GM23338 (cell line): Measurements from ENCODE around the gene ZBTB20. TPM values are rescaled to one million over a fixed set of nuclear protein-coding genes. Genes with fewer than 3 reads are reported as not detected.
A peak's percentile ranks its signal among the peaks of the same experiment; 100 is the strongest.

Experiments
- ATAC-seq: fragments of 200-7000 bp; cut with Tn5 transposase; 3 replicates; pipeline ENCODE4 v1.9.1; 2020
- DNase-seq: peaks from one replicate; pipeline ENCODE4 v3.0.0-alpha.2; 2015; ENCODE audit warnings: low spot score
- H2AFZ ChIP-seq: fragments of 200-600 bp; sonication (generic); 2 replicates; pipeline ENCODE4 v1.8.0; 2016; ENCODE audit warnings: antibody characterized with exemption, mild to moderate bottlenecking, moderate library complexity
- H3F3A ChIP-seq: fragments of 200-600 bp; sonication (generic); replicated peaks from 2 replicates; pipeline ENCODE4 v1.8.0; 2017; ENCODE audit warnings: antibody characterized with exemption, mixed run types, low read depth
- H3K27ac ChIP-seq: fragments of 200-600 bp; sonication (generic); 2 replicates; pipeline ENCODE4 v1.6.1; 2016; ENCODE audit warnings: low read depth
- H3K27me3 ChIP-seq: fragments of 200-600 bp; sonication (generic); 2 replicates; pipeline ENCODE4 v1.8.0; 2016; ENCODE audit warnings: mild to moderate bottlenecking, mixed run types, moderate library complexity; ENCODE audit not compliant: insufficient read depth
- H3K36me3 ChIP-seq: fragments of 200-600 bp; sonication (generic); 2 replicates; pipeline ENCODE4 v1.8.0; 2016; ENCODE audit warnings: mild to moderate bottlenecking; ENCODE audit not compliant: insufficient read depth
- H3K4me1 ChIP-seq: fragments of 200-600 bp; sonication (generic); 2 replicates; pipeline ENCODE4 v1.8.0; 2016; ENCODE audit warnings: mild to moderate bottlenecking, moderate library complexity; ENCODE audit not compliant: insufficient read depth
- H3K4me2 ChIP-seq: fragments of 200-600 bp; sonication (generic); 2 replicates; pipeline ENCODE4 v1.7.1; 2017; ENCODE audit warnings: mixed run types
- H3K4me3 ChIP-seq: fragments of 200-600 bp; sonication (generic); 2 replicates; pipeline ENCODE4 v1.6.1; 2016; ENCODE audit warnings: mixed run types
- H3K79me2 ChIP-seq: fragments of 200-600 bp; sonication (generic); replicated peaks from 2 replicates; pipeline ENCODE4 v1.8.0; 2017; ENCODE audit warnings: mild to moderate bottlenecking; ENCODE audit not compliant: insufficient read depth
- H3K9me2 ChIP-seq: fragments of 200-600 bp; sonication (generic); 2 replicates; pipeline ENCODE4 v1.8.0; 2017; ENCODE audit not compliant: insufficient read depth
- H4K20me1 ChIP-seq: fragments of 200-600 bp; sonication (generic); replicated peaks from 2 replicates; pipeline ENCODE4 v1.8.0; 2017; ENCODE audit warnings: mild to moderate bottlenecking; ENCODE audit not compliant: insufficient read depth
- H3K27ac Mint-ChIP-seq: 2 replicates; pipeline ENCODE4 v1.8.0; 2020; ENCODE audit warnings: inconsistent platforms, mild to moderate bottlenecking, moderate library complexity, mixed read lengths
- H3K27me3 Mint-ChIP-seq: 3 replicates; pipeline ENCODE4 v1.8.0; 2022; ENCODE audit warnings: low read depth, mild to moderate bottlenecking, moderate library complexity, mixed read lengths, inconsistent platforms; ENCODE audit not compliant: insufficient read depth, poor library complexity
- H3K36me3 Mint-ChIP-seq: 3 replicates; pipeline ENCODE4 v1.8.0; 2021; ENCODE audit warnings: low read depth, mild to moderate bottlenecking, inconsistent platforms, moderate library complexity, mixed read lengths
- H3K4me1 Mint-ChIP-seq: 3 replicates; pipeline ENCODE4 v1.8.0; 2020; ENCODE audit warnings: mild to moderate bottlenecking, inconsistent platforms, mixed read lengths
- H3K4me3 Mint-ChIP-seq: 3 replicates; pipeline ENCODE4 v1.8.0; 2021; ENCODE audit warnings: moderate library complexity, mild to moderate bottlenecking, inconsistent platforms, mixed read lengths
- H3K9me3 Mint-ChIP-seq: 3 replicates; pipeline ENCODE4 v1.8.0; 2020; ENCODE audit warnings: moderate library complexity, mild to moderate bottlenecking, inconsistent platforms, mixed read lengths
- CREB1 ChIP-seq: fragments of 250-450 bp; sonication (Bioruptor Pico); IDR thresholded peaks from 2 replicates; pipeline ENCODE4 v1.5.0; 2020; ENCODE audit warnings: low read depth, mild to moderate bottlenecking, moderate library complexity
- EZH2phosphoT487 ChIP-seq: fragments of 200-600 bp; sonication (generic); IDR thresholded peaks from one replicate; pipeline ENCODE4 v1.8.1; 2018; ENCODE audit warnings: antibody characterized with exemption; ENCODE audit not compliant: unreplicated experiment
- NANOG ChIP-seq: IDR thresholded peaks from 2 replicates; pipeline ENCODE4 v1.6.1; 2016; ENCODE audit warnings: antibody characterized with exemption, borderline replicate concordance
- POLR2AphosphoS5 ChIP-seq: IDR thresholded peaks from 2 replicates; pipeline ENCODE4 v1.6.1; 2016; ENCODE audit warnings: antibody characterized with exemption, low read depth
- STAT1 ChIP-seq: IDR thresholded peaks from one replicate; pipeline ENCODE4 v1.6.1; 2016; ENCODE audit warnings: antibody characterized with exemption; ENCODE audit not compliant: unreplicated experiment
- ZNF114 ChIP-seq: fragments of 250-450 bp; sonication (Bioruptor Pico); IDR thresholded peaks from 2 replicates; pipeline ENCODE4 v1.5.0; 2020; ENCODE audit warnings: mild to moderate bottlenecking, moderate library complexity
- ZNF331 ChIP-seq: fragments of 250-450 bp; sonication (Bioruptor Pico); IDR thresholded peaks from 2 replicates; pipeline ENCODE4 v1.5.0; 2020; ENCODE audit warnings: low read depth, mild to moderate bottlenecking, moderate library complexity
- polyA plus RNA-seq: library from polyadenylated mRNA; unstranded; fragments of >200 nt; fragmentation: Nextera tagmentation; extraction: Ambion mirVana; gene quantifications from 2 replicates; pipeline ENCODE4 v1.2.1, GENCODE V29; 2016
- total RNA-seq: library from RNA; depleted of rRNA; stranded (reverse); fragments of >200 nt; shearing (Covaris generic); gene quantifications from 2 replicates; pipeline ENCODE4 v1.2.3, GENCODE V29; 2014
- TF ChIP-seq, protein P1 (sequence below): IDR thresholded peaks from one replicate; pipeline ENCODE4 v1.6.1; 2018; ENCODE audit warnings: antibody characterized with exemption; ENCODE audit not compliant: unreplicated experiment
- TF ChIP-seq, protein P2 (sequence below), 2 experiments: fragments of 200-600 bp in 1 of 2; sonication (generic) in 1 of 2; conservative IDR thresholded peaks; 2 replicates each; pipeline versions ENCODE4 v1.5.1 to v1.6.1; 2016 to 2017; ENCODE audit warnings: antibody characterized with exemption in 2 of 2, low read depth in 2 of 2, mild to moderate bottlenecking in 2 of 2, moderate library complexity in 1 of 2
- TF ChIP-seq, protein P3 (sequence below): IDR thresholded peaks from 2 replicates; pipeline ENCODE4 v1.6.1; 2016; ENCODE audit warnings: antibody characterized with exemption
- TF ChIP-seq, protein P4 (sequence below): fragments of 250-450 bp; sonication (Bioruptor Pico); IDR thresholded peaks from 2 replicates; pipeline ENCODE4 v1.5.0; 2020; ENCODE audit warnings: mild to moderate bottlenecking, moderate library complexity

Gene ZBTB20
- total and polyA plus RNA-seq, 2 experiments from 2014 or later, result 2.0 to 3.3 TPM

- TF ChIP-seq EZH2phosphoT487 (no peak), STAT1 (no peak), NANOG (no peak), ZNF114 (CRISPR knock-in tag) (no peak), ZNF331 (no peak), CREB1 (CRISPR knock-in tag) (no peak)
- TF ChIP-seq, protein P1, sequence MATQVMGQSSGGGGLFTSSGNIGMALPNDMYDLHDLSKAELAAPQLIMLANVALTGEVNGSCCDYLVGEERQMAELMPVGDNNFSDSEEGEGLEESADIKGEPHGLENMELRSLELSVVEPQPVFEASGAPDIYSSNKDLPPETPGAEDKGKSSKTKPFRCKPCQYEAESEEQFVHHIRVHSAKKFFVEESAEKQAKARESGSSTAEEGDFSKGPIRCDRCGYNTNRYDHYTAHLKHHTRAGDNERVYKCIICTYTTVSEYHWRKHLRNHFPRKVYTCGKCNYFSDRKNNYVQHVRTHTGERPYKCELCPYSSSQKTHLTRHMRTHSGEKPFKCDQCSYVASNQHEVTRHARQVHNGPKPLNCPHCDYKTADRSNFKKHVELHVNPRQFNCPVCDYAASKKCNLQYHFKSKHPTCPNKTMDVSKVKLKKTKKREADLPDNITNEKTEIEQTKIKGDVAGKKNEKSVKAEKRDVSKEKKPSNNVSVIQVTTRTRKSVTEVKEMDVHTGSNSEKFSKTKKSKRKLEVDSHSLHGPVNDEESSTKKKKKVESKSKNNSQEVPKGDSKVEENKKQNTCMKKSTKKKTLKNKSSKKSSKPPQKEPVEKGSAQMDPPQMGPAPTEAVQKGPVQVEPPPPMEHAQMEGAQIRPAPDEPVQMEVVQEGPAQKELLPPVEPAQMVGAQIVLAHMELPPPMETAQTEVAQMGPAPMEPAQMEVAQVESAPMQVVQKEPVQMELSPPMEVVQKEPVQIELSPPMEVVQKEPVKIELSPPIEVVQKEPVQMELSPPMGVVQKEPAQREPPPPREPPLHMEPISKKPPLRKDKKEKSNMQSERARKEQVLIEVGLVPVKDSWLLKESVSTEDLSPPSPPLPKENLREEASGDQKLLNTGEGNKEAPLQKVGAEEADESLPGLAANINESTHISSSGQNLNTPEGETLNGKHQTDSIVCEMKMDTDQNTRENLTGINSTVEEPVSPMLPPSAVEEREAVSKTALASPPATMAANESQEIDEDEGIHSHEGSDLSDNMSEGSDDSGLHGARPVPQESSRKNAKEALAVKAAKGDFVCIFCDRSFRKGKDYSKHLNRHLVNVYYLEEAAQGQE, result no peak
- TF ChIP-seq, protein P2, sequence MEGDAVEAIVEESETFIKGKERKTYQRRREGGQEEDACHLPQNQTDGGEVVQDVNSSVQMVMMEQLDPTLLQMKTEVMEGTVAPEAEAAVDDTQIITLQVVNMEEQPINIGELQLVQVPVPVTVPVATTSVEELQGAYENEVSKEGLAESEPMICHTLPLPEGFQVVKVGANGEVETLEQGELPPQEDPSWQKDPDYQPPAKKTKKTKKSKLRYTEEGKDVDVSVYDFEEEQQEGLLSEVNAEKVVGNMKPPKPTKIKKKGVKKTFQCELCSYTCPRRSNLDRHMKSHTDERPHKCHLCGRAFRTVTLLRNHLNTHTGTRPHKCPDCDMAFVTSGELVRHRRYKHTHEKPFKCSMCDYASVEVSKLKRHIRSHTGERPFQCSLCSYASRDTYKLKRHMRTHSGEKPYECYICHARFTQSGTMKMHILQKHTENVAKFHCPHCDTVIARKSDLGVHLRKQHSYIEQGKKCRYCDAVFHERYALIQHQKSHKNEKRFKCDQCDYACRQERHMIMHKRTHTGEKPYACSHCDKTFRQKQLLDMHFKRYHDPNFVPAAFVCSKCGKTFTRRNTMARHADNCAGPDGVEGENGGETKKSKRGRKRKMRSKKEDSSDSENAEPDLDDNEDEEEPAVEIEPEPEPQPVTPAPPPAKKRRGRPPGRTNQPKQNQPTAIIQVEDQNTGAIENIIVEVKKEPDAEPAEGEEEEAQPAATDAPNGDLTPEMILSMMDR (conservative IDR thresholded peaks at IDR 0.05; ENCODE audit: low read depth in 2 of 2), result no peak
These were observed 826.8 kb downstream of the ZBTB20 start (continued) for GRCh38 chr3:114320246-114320645.

DNA sequence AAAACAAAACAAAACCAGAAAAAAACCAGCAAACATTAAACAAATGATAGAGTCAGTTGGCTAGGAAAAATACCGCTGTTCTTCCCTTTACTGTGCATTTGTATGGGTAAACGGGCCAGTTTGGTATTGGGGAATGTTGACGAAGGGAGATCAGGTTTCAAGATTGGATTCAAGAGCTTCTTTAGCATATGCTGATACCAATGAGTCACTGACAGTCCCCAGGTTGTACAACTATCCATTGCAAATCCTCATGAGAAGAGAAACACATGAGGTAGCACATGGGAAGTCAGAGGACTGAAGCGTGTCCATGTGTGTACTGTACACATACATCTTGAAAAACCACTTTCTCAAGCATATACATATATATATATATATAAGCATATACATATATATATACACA is 827.6 kb downstream of the ZBTB20 start:
- Histone ChIP-seq H3K9me2 (no peaks in the 10 kb centered on the region; the same call in 1 of the 2 replicates), H3K27ac (0 out of 2 replicates have a peak overlapping the region, but pooled peaks have one; percentile 10), H2AFZ (no peak overlapping the region), H4K20me1 (no peaks in the 10 kb centered on the region), H3K79me2 (no peaks in the 10 kb centered on the region), H3K36me3 (no peaks in the 10 kb centered on the region), H3F3A (no peaks in the 10 kb centered on the region), H3K4me3 (no peak overlapping the region), H3K4me1 (peaks cover 28% of the 10 kb centered on the region), H3K4me2 (peak overlapping the region; percentile 17), H3K27me3 (no peaks in the 10 kb centered on the region)
- no peaks in the 10 kb centered on the region for H3K9me3 Mint-ChIP-seq
- no peaks in the 10 kb centered on the region for H3K36me3 Mint-ChIP-seq
- H3K4me3 Mint-ChIP-seq, result peak overlapping the region; percentile 53
- peaks cover 28% of the 10 kb centered on the region for H3K4me1 Mint-ChIP-seq
- peak; percentile 88 for DNase-seq
- no peaks in the 10 kb centered on the region for H3K27me3 Mint-ChIP-seq
- ATAC-seq, result peak; percentile 95
- TF ChIP-seq POLR2AphosphoS5, result no peak
- TF ChIP-seq, protein P3, sequence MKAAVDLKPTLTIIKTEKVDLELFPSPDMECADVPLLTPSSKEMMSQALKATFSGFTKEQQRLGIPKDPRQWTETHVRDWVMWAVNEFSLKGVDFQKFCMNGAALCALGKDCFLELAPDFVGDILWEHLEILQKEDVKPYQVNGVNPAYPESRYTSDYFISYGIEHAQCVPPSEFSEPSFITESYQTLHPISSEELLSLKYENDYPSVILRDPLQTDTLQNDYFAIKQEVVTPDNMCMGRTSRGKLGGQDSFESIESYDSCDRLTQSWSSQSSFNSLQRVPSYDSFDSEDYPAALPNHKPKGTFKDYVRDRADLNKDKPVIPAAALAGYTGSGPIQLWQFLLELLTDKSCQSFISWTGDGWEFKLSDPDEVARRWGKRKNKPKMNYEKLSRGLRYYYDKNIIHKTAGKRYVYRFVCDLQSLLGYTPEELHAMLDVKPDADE, result no peak
- TF ChIP-seq, protein P4, sequence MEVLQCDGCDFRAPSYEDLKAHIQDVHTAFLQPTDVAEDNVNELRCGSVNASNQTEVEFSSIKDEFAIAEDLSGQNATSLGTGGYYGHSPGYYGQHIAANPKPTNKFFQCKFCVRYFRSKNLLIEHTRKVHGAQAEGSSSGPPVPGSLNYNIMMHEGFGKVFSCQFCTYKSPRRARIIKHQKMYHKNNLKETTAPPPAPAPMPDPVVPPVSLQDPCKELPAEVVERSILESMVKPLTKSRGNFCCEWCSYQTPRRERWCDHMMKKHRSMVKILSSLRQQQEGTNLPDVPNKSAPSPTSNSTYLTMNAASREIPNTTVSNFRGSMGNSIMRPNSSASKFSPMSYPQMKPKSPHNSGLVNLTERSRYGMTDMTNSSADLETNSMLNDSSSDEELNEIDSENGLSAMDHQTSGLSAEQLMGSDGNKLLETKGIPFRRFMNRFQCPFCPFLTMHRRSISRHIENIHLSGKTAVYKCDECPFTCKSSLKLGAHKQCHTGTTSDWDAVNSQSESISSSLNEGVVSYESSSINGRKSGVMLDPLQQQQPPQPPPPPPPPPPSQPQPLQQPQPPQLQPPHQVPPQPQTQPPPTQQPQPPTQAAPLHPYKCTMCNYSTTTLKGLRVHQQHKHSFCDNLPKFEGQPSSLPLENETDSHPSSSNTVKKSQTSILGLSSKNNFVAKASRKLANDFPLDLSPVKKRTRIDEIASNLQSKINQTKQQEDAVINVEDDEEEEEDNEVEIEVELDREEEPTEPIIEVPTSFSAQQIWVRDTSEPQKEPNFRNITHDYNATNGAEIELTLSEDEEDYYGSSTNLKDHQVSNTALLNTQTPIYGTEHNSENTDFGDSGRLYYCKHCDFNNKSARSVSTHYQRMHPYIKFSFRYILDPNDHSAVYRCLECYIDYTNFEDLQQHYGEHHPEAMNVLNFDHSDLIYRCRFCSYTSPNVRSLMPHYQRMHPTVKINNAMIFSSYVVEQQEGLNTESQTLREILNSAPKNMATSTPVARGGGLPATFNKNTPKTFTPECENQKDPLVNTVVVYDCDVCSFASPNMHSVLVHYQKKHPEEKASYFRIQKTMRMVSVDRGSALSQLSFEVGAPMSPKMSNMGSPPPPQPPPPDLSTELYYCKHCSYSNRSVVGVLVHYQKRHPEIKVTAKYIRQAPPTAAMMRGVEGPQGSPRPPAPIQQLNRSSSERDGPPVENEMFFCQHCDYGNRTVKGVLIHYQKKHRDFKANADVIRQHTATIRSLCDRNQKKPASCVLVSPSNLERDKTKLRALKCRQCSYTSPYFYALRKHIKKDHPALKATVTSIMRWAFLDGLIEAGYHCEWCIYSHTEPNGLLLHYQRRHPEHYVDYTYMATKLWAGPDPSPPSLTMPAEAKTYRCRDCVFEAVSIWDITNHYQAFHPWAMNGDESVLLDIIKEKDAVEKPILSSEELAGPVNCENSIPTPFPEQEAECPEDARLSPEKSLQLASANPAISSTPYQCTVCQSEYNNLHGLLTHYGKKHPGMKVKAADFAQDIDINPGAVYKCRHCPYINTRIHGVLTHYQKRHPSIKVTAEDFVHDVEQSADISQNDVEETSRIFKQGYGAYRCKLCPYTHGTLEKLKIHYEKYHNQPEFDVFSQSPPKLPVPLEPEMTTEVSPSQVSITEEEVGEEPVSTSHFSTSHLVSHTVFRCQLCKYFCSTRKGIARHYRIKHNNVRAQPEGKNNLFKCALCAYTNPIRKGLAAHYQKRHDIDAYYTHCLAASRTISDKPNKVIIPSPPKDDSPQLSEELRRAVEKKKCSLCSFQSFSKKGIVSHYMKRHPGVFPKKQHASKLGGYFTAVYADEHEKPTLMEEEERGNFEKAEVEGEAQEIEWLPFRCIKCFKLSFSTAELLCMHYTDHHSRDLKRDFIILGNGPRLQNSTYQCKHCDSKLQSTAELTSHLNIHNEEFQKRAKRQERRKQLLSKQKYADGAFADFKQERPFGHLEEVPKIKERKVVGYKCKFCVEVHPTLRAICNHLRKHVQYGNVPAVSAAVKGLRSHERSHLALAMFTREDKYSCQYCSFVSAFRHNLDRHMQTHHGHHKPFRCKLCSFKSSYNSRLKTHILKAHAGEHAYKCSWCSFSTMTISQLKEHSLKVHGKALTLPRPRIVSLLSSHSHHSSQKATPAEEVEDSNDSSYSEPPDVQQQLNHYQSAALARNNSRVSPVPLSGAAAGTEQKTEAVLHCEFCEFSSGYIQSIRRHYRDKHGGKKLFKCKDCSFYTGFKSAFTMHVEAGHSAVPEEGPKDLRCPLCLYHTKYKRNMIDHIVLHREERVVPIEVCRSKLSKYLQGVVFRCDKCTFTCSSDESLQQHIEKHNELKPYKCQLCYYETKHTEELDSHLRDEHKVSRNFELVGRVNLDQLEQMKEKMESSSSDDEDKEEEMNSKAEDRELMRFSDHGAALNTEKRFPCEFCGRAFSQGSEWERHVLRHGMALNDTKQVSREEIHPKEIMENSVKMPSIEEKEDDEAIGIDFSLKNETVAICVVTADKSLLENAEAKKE (CRISPR knock-in tag), result 0 out of 2 replicates have a peak, but pooled peaks have one; percentile 5
- TF ChIP-seq CREB1 (CRISPR knock-in tag), result no peak
- no peak for TF ChIP-seq ZNF114 (CRISPR knock-in tag)
- H3K27ac Mint-ChIP-seq, result peak overlapping the region; percentile 68
